B cell (primary cell): Measurements from ENCODE around the gene SH3GL1. TPM values are rescaled to one million over a fixed set of nuclear protein-coding genes. Genes with fewer than 3 reads are reported as not detected.

Experiments used
- ATAC-seq: fragments of 200-7000 bp; cut with Tn5 transposase; one replicate; pipeline ENCODE4 v1.10.0; 2021; ENCODE audit warnings: low read depth, mild to moderate bottlenecking, moderate number of reproducible peaks, moderate library complexity
- CTCF ChIA-PET: fragments of 350-600 bp; sonication (Branson Sonifier 250); formaldehyde crosslinking; loops from one replicate; lab custom pipeline; 2021; ENCODE audit warnings: antibody characterized with exemption, inconsistent platforms; lab: Charles Lee
- POLR2A ChIA-PET: fragments of 350-600 bp; sonication (Branson Sonifier 250); formaldehyde crosslinking; loops from one replicate; lab custom pipeline; 2021; ENCODE audit warnings: antibody characterized with exemption; lab: Charles Lee
- DNase-seq: peaks from one replicate; pipeline ENCODE4 v3.0.0; 2013
- H2AFZ ChIP-seq: 2 replicates; pipeline ENCODE4 v1.6.1; 2012; ENCODE audit warnings: mild to moderate bottlenecking, low read depth, low read length; ENCODE audit not compliant: insufficient read depth, poor library complexity, severe bottlenecking
- H3K27ac ChIP-seq, 2 donors: 1 replicate in 1 of 2; 2 replicates in 1 of 2; pipeline ENCODE4 v1.5.1; 2012 to 2013; ENCODE audit warnings: low read length in 2 of 2, mild to moderate bottlenecking in 2 of 2, moderate library complexity in 1 of 2
- H3K27me3 ChIP-seq, 4 experiments: fragments of 200-600 bp in 1 of 4; sonication (generic) in 1 of 4; replicated peaks in 1 of 4; 1 replicate in 2 of 4; 2 replicates in 2 of 4; pipeline versions ENCODE4 v1.6.1 to v1.7.0; 2013 to 2016; ENCODE audit warnings: low read length in 3 of 4, mild to moderate bottlenecking in 2 of 4, mixed read lengths in 1 of 4, moderate library complexity in 1 of 4; ENCODE audit not compliant: insufficient read depth in 4 of 4, control insufficient read depth in 3 of 4; ENCODE audit errors: control extremely low read depth in 1 of 4
- H3K36me3 ChIP-seq, 2 experiments: replicated peaks in 1 of 2; 1 replicate in 1 of 2; 2 replicates in 1 of 2; pipeline versions ENCODE4 v1.6.1 to v1.7.1; 2013; ENCODE audit warnings: low read length in 1 of 2; ENCODE audit not compliant: insufficient read depth in 2 of 2, control insufficient read depth in 1 of 2; ENCODE audit errors: control extremely low read depth in 1 of 2, extremely low read depth in 1 of 2
- H3K4me1 ChIP-seq, 2 donors: fragments of 200-600 bp in 1 of 2; sonication (generic) in 1 of 2; 1 replicate in 1 of 2; 2 replicates in 1 of 2; pipeline versions ENCODE4 v1.5.1 to v1.6.1; 2013 to 2017; ENCODE audit warnings: low read length in 2 of 2; ENCODE audit not compliant: control insufficient read depth in 2 of 2, insufficient read depth in 2 of 2
- H3K4me2 ChIP-seq: replicated peaks from 2 replicates; pipeline ENCODE3; 2012; ENCODE audit warnings: mild to moderate bottlenecking, low read depth, low read length; ENCODE audit not compliant: poor library complexity, severe bottlenecking
- H3K4me3 ChIP-seq, 5 experiments: fragments of 200-600 bp in 1 of 5; sonication (generic) in 1 of 5; 1 replicate in 3 of 5; 2 replicates in 2 of 5; pipeline versions ENCODE4 v1.5.1 to v1.7.0; 2011 to 2016; ENCODE audit warnings: low read length in 4 of 5, mild to moderate bottlenecking in 4 of 5, low read depth in 2 of 5, control low read depth in 1 of 5, moderate library complexity in 1 of 5; ENCODE audit not compliant: insufficient read depth in 1 of 5; ENCODE audit errors: control extremely low read depth in 1 of 5, extremely low read depth in 1 of 5
- H3K79me2 ChIP-seq: fragments of 200-600 bp; sonication (generic); one replicate; pipeline ENCODE4 v1.6.0; 2016; ENCODE audit warnings: low read length; ENCODE audit not compliant: control insufficient read depth, insufficient read depth
- H3K9ac ChIP-seq: fragments of 200-600 bp; sonication (generic); 2 replicates; pipeline ENCODE4 v1.6.1; 2017; ENCODE audit warnings: mild to moderate bottlenecking, low read length, moderate library complexity
- H3K9me3 ChIP-seq, 3 donors: one replicate each; pipeline versions ENCODE4 v1.6.1 to v1.7.1; 2013; ENCODE audit warnings: low read length in 2 of 3; ENCODE audit not compliant: control insufficient read depth in 2 of 3, insufficient read depth in 1 of 3; ENCODE audit errors: control extremely low read depth in 1 of 3
- H4K20me1 ChIP-seq: 2 replicates; pipeline ENCODE4 v1.6.0; 2012; ENCODE audit warnings: mild to moderate bottlenecking, low read length; ENCODE audit not compliant: insufficient read depth, control insufficient read depth, poor library complexity, severe bottlenecking
- H3K27ac Mint-ChIP-seq: one replicate; pipeline ENCODE4 v1.8.0; 2021; ENCODE audit warnings: mixed read lengths
- H3K27me3 Mint-ChIP-seq: one replicate; pipeline ENCODE4 v1.8.0; 2021; ENCODE audit warnings: mixed read lengths
- H3K4me1 Mint-ChIP-seq: one replicate; pipeline ENCODE4 v1.8.0; 2021; ENCODE audit warnings: mixed read lengths
- H3K4me3 Mint-ChIP-seq: one replicate; pipeline ENCODE4 v1.8.0; 2021; ENCODE audit warnings: mixed read lengths
- H3K9me3 Mint-ChIP-seq: one replicate; pipeline ENCODE4 v1.8.0; 2022; ENCODE audit warnings: mixed read lengths; ENCODE audit not compliant: insufficient read depth
- EZH2 ChIP-seq: IDR thresholded peaks from 2 replicates; pipeline ENCODE4 v1.6.1; 2012; ENCODE audit warnings: borderline replicate concordance, low read depth, mild to moderate bottlenecking, moderate library complexity, low read length; ENCODE audit not compliant: insufficient read depth, poor library complexity, severe bottlenecking
- WGBS: methylation state at CpG from one replicate; pipeline ENCODE4 v1.1.5; 2013; ENCODE audit warnings: missing lambda C conversion rate; ENCODE audit not compliant: insufficient coverage; 5-methylcytosine and 5-hydroxymethylcytosine counted together
- intact Hi-C: fragments of 100-400 bp; cut with micrococcal nuclease; formaldehyde crosslinking; loops from one replicate; pipeline ENCODE4 v1.10.0; 2022
- polyA plus RNA-seq: library from polyadenylated mRNA; depleted of rRNA; stranded (reverse); fragments of >200 nt; gene quantifications from 2 replicates; pipeline ENCODE4 v1.2.3, GENCODE V29; 2012
- total RNA-seq, 2 donors: library from RNA; stranded (reverse); fragments of 120-200 nt in 1 of 2; gene quantifications; 1 replicate in 1 of 2; 2 replicates in 1 of 2; pipeline versions ENCODE4 v1.2.3 to v1.2.4, GENCODE V29; 2013 to 2022
- TF ChIP-seq, protein P1 (sequence below): fragments of 200-600 bp; IDR thresholded peaks from one replicate; pipeline ENCODE4 v1.8.0; 2022; ENCODE audit warnings: antibody characterized with exemption, mild to moderate bottlenecking

SH3GL1 gene
- total and polyA plus RNA-seq, 2 donors (not counting 1 experiment from before 2014, with no cell fraction given): 37.2 to 42.4 TPM

DNA sequence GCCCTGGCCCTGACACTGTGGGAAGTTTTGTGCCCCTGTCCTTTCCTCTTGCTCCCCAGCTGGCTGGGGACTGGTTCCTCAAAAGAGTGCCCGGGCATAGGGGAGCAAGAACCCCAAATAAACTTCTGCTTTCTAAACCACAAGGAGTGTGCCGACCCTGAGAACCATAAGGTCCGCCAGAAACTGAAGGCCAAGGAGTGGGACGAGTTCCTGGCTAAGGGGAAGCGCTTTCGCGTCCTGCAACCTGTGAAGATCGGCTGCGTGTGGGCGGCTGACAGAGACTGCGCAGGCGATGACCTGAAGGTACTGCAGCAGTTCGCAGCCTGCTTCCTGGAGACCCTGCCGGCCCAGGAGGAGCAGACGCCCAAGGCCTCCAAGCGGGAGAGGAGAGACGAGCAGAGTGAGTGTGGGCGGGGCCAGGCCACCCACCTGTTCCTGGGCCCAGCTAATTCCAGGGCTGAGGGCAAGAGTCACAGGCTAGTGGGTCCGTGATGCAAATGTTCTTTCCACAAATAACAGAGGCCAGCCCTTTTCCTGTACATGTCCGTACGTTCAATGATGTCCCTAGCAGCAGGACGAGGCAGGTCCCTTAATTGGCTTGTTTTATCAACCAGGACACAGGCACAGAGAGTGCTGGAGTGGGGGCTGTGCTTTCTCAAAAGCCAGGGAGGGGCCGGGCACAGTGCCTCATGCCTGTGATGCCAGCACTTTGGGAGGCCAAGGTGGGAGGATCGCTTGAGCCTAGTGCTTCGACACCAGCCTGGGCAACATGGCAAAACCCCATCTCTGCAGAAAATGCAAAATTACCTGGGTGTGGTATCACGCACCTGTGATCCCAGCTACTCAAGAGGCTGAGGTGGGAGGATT, 31.7 kb upstream of the SH3GL1 start:
- H3K4me3 Mint-ChIP-seq: peak overlapping the region; percentile 85
- peak overlapping the region in 4 of 5 experiments; percentile 11 to 46 (median 28) for H3K4me3 ChIP-seq
- H3K27me3 ChIP-seq: no peaks in the 10 kb centered on the region
- H3K9me3 ChIP-seq: no peaks in the 10 kb centered on the region
- H3K4me1 Mint-ChIP-seq: peaks cover 30% of the 10 kb centered on the region
- no peaks in the 10 kb centered on the region for H3K79me2 ChIP-seq
- TF ChIP-seq, protein P1, sequence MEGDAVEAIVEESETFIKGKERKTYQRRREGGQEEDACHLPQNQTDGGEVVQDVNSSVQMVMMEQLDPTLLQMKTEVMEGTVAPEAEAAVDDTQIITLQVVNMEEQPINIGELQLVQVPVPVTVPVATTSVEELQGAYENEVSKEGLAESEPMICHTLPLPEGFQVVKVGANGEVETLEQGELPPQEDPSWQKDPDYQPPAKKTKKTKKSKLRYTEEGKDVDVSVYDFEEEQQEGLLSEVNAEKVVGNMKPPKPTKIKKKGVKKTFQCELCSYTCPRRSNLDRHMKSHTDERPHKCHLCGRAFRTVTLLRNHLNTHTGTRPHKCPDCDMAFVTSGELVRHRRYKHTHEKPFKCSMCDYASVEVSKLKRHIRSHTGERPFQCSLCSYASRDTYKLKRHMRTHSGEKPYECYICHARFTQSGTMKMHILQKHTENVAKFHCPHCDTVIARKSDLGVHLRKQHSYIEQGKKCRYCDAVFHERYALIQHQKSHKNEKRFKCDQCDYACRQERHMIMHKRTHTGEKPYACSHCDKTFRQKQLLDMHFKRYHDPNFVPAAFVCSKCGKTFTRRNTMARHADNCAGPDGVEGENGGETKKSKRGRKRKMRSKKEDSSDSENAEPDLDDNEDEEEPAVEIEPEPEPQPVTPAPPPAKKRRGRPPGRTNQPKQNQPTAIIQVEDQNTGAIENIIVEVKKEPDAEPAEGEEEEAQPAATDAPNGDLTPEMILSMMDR: no peak
- no peak for TF ChIP-seq EZH2
- peaks cover 18 to 40% of the 10 kb centered on the region in 2 donors for H3K4me1 ChIP-seq
- no peaks in the 10 kb centered on the region for H3K9me3 Mint-ChIP-seq
- DNase-seq (peak; percentile 80), ATAC-seq (peak; percentile 56)
- peak overlapping the region; percentile 40 for H2AFZ ChIP-seq
- WGBS: 33% methylated on average over 25 of the region's 26 CpGs
- ChIA-PET CTCF (no interaction called here), POLR2A (no interaction called here)
- no peaks in the 10 kb centered on the region for H4K20me1 ChIP-seq
- H3K9ac ChIP-seq: peak overlapping the region; percentile 56
- H3K27ac Mint-ChIP-seq: peak overlapping the region; percentile 97
- H3K27ac ChIP-seq: peak overlapping the region; percentile 40 to 78
- intact Hi-C loops: no loop called here
- H3K36me3 ChIP-seq: no peaks in the 10 kb centered on the region
- H3K27me3 Mint-ChIP-seq: no peaks in the 10 kb centered on the region
- H3K4me2 ChIP-seq: peak overlapping the region; percentile 67

GRCh38 chr19:4431296-4431695, 30.9 kb upstream of the SH3GL1 start:
- intact Hi-C loops: no loop called here
- WGBS: 86% methylated on average over 6 of the region's 9 CpGs
- ChIA-PET POLR2A (no interaction called here), CTCF (no interaction called here)
- peaks cover 18 to 40% of the 10 kb centered on the region in 2 donors for H3K4me1 ChIP-seq
- Mint-ChIP-seq H3K4me3 (peak overlapping the region; percentile 85), H3K4me1 (peaks cover 30% of the 10 kb centered on the region), H3K27me3 (no peaks in the 10 kb centered on the region), H3K9me3 (no peaks in the 10 kb centered on the region), H3K27ac (peak overlapping the region; percentile 97)
- H3K4me3 ChIP-seq: no peak overlapping the region
- H3K27ac ChIP-seq: peak overlapping the region; percentile 40 to 78
- peak overlapping the region; percentile 67 for H3K4me2 ChIP-seq
- no peaks in the 10 kb centered on the region for H4K20me1 ChIP-seq
- H3K9ac ChIP-seq: peak overlapping the region; percentile 56
- no peak for DNase-seq
- H3K9me3 ChIP-seq: no peaks in the 10 kb centered on the region
- no peaks in the 10 kb centered on the region for H3K79me2 ChIP-seq
- no peaks in the 10 kb centered on the region for H3K36me3 ChIP-seq
- no peaks in the 10 kb centered on the region for H3K27me3 ChIP-seq
- TF ChIP-seq, protein P1: no peak
- TF ChIP-seq EZH2: no peak
- H2AFZ ChIP-seq: no peak overlapping the region
- ATAC-seq: no peak
